HAP-1 (cell line): ENCODE results near the gene ZFPM1.

ENCODE experiments used
- DNase-seq, 2 experiments: peaks; one replicate each; pipeline ENCODE4 v3.0.0-alpha.2; 2016 to 2020; ENCODE audit warnings: low spot score in 2 of 2
- H3K27me3 ChIP-seq: fragments of 250-450 bp; sonication (Bioruptor Pico); 2 replicates; pipeline ENCODE4 v1.5.1; 2020; ENCODE audit warnings: low read depth, mild to moderate bottlenecking, moderate library complexity
- H3K36me3 ChIP-seq: fragments of 250-450 bp; sonication (Bioruptor Pico); replicated peaks from 2 replicates; pipeline ENCODE4 v1.5.1; 2020; ENCODE audit warnings: mild to moderate bottlenecking
- H3K4me1 ChIP-seq: fragments of 250-450 bp; sonication (Bioruptor Pico); 2 replicates; pipeline ENCODE4 v1.5.1; 2020; ENCODE audit warnings: mild to moderate bottlenecking
- H3K4me3 ChIP-seq: fragments of 250-450 bp; sonication (Bioruptor Pico); 2 replicates; pipeline ENCODE4 v1.5.1; 2020; ENCODE audit warnings: mild to moderate bottlenecking, moderate library complexity
- H3K9me3 ChIP-seq: fragments of 250-450 bp; sonication (Bioruptor Pico); 2 replicates; pipeline ENCODE4 v1.5.1; 2020; ENCODE audit warnings: mild to moderate bottlenecking, moderate library complexity
- in situ Hi-C: fragments of 300-500 bp; cut with MboI; formaldehyde crosslinking; loops from 3 replicates; pipeline ENCODE4 v1.14.3; 2020; ENCODE audit warnings: low sequenced_read_pairs, inconsistent platforms, mixed read lengths

The ZFPM1 gene

GRCh38 chr16:88433632-88434352, 19.3 kb upstream of the ZFPM1 start:
- Histone ChIP-seq H3K9me3 (no peaks in the 10 kb centered on the region), H3K4me1 (no peaks in the 10 kb centered on the region), H3K4me3 (no peak overlapping the region), H3K27me3 (peaks cover 55% of the 10 kb centered on the region), H3K36me3 (no peaks in the 10 kb centered on the region)
- in situ Hi-C loops, result loop anchor here (10.0 kb wide), 1 partner anchor 149 kb away; no protein-coding TSS in a partner anchor
- no peak for DNase-seq

- no peak overlapping the region for H3K4me3 ChIP-seq
- H3K36me3 ChIP-seq, result no peaks in the 10 kb centered on the region
- no peaks in the 10 kb centered on the region for H3K9me3 ChIP-seq
- no peak for DNase-seq
- H3K27me3 ChIP-seq, result peaks cover 56% of the 10 kb centered on the region
- in situ Hi-C loops, result loop anchor here (10.0 kb wide), 1 partner anchor 150 kb away; no protein-coding TSS in a partner anchor
- no peaks in the 10 kb centered on the region for H3K4me1 ChIP-seq
Observed at GRCh38 chr16:88434353-88434690, 18.8 kb upstream of the ZFPM1 start.

- no peak for DNase-seq
- Histone ChIP-seq H3K9me3 (no peaks in the 10 kb centered on the region), H3K4me1 (no peaks in the 10 kb centered on the region), H3K36me3 (no peaks in the 10 kb centered on the region), H3K4me3 (no peak overlapping the region), H3K27me3 (peaks cover 54% of the 10 kb centered on the region)
- in situ Hi-C loops, result loop anchor here (10.0 kb wide), 1 partner anchor 150 kb away; no protein-coding TSS in a partner anchor
Observed at GRCh38 chr16:88434746-88435145, 18.3 kb upstream of the ZFPM1 start.

- no peak for DNase-seq
- peaks cover 45% of the 10 kb centered on the region for H3K27me3 ChIP-seq
- no peaks in the 10 kb centered on the region for H3K36me3 ChIP-seq
- no peak overlapping the region for H3K4me3 ChIP-seq
- H3K4me1 ChIP-seq, result no peaks in the 10 kb centered on the region
- H3K9me3 ChIP-seq, result no peaks in the 10 kb centered on the region
- in situ Hi-C loops, result loop anchor here (10.0 kb wide), 1 partner anchor 151 kb away; no protein-coding TSS in a partner anchor
Observed at GRCh38 chr16:88435437-88436355, 17.4 kb upstream of the ZFPM1 start.

- Histone ChIP-seq H3K36me3 (no peaks in the 10 kb centered on the region), H3K27me3 (peaks cover 34% of the 10 kb centered on the region), H3K9me3 (no peaks in the 10 kb centered on the region), H3K4me3 (no peak overlapping the region), H3K4me1 (no peaks in the 10 kb centered on the region)
- DNase-seq, result no peak
- in situ Hi-C loops, result loop anchor here (10.0 kb wide), 1 partner anchor 152 kb away; no protein-coding TSS in a partner anchor
Observed at GRCh38 chr16:88436796-88437195, 16.3 kb upstream of the ZFPM1 start.

GRCh38 chr16:88437367-88437964, 15.6 kb upstream of the ZFPM1 start:
- Histone ChIP-seq H3K36me3 (no peaks in the 10 kb centered on the region), H3K4me3 (no peak overlapping the region), H3K9me3 (no peaks in the 10 kb centered on the region), H3K4me1 (no peaks in the 10 kb centered on the region), H3K27me3 (peaks cover 27% of the 10 kb centered on the region)
- peak; percentile 27 to 81 for DNase-seq
- in situ Hi-C loops, result loop anchor here (10.0 kb wide), 1 partner anchor 153 kb away; no protein-coding TSS in a partner anchor

- Histone ChIP-seq H3K4me1 (no peaks in the 10 kb centered on the region), H3K4me3 (no peak overlapping the region), H3K27me3 (peaks cover 25% of the 10 kb centered on the region), H3K36me3 (no peaks in the 10 kb centered on the region), H3K9me3 (no peaks in the 10 kb centered on the region)
- DNase-seq, result no peak
- in situ Hi-C loops, result loop anchor here (10.0 kb wide), 1 partner anchor 153 kb away; no protein-coding TSS in a partner anchor
Observed at GRCh38 chr16:88438084-88438870, 14.8 kb upstream of the ZFPM1 start.

GRCh38 chr16:88439016-88439415, 14.1 kb upstream of the ZFPM1 start:
- no peak for DNase-seq
- Histone ChIP-seq H3K4me3 (no peak overlapping the region), H3K36me3 (no peaks in the 10 kb centered on the region), H3K9me3 (no peaks in the 10 kb centered on the region), H3K27me3 (peaks cover 20% of the 10 kb centered on the region), H3K4me1 (no peaks in the 10 kb centered on the region)
- in situ Hi-C loops, result loop anchor here (10.0 kb wide), 1 partner anchor 154 kb away; no protein-coding TSS in a partner anchor

- no peak overlapping the region for H3K4me3 ChIP-seq
- H3K36me3 ChIP-seq, result no peaks in the 10 kb centered on the region
- peaks cover 15% of the 10 kb centered on the region for H3K27me3 ChIP-seq
- in situ Hi-C loops, result loop anchor here (5.0 to 10.0 kb wide), 2 partner anchors 88 to 155 kb away; no protein-coding TSS in a partner anchor
- H3K9me3 ChIP-seq, result no peaks in the 10 kb centered on the region
- no peak for DNase-seq
- no peaks in the 10 kb centered on the region for H3K4me1 ChIP-seq
Observed at GRCh38 chr16:88439706-88440105, 13.4 kb upstream of the ZFPM1 start.

GRCh38 chr16:88440111-88440510, 13.0 kb upstream of the ZFPM1 start:
- peaks cover 11% of the 10 kb centered on the region for H3K27me3 ChIP-seq
- no peak overlapping the region for H3K4me3 ChIP-seq
- DNase-seq, result no peak
- no peaks in the 10 kb centered on the region for H3K9me3 ChIP-seq
- no peaks in the 10 kb centered on the region for H3K36me3 ChIP-seq
- in situ Hi-C loops, result loop anchor here (5.0 kb wide), 1 partner anchor 87 kb away; no protein-coding TSS in a partner anchor
- H3K4me1 ChIP-seq, result no peaks in the 10 kb centered on the region

GRCh38 chr16:88440686-88441405, 12.2 kb upstream of the ZFPM1 start:
- no peak for DNase-seq
- H3K4me3 ChIP-seq, result no peak overlapping the region
- no peaks in the 10 kb centered on the region for H3K36me3 ChIP-seq
- in situ Hi-C loops, result loop anchor here (5.0 kb wide), 1 partner anchor 86 kb away; no protein-coding TSS in a partner anchor
- peaks cover 10% of the 10 kb centered on the region for H3K27me3 ChIP-seq
- H3K4me1 ChIP-seq, result no peaks in the 10 kb centered on the region
- no peaks in the 10 kb centered on the region for H3K9me3 ChIP-seq

GRCh38 chr16:88441460-88441859, 11.6 kb upstream of the ZFPM1 start:
- Histone ChIP-seq H3K4me1 (no peaks in the 10 kb centered on the region), H3K9me3 (no peaks in the 10 kb centered on the region), H3K27me3 (peaks cover 14% of the 10 kb centered on the region), H3K4me3 (no peak overlapping the region), H3K36me3 (no peaks in the 10 kb centered on the region)
- no peak for DNase-seq
- in situ Hi-C loops, result loop anchor here (5.0 kb wide), 1 partner anchor 86 kb away; no protein-coding TSS in a partner anchor
